ENCODE data around the gene DPAGT1. TPM values are rescaled to one million over a fixed set of nuclear protein-coding genes. Genes with fewer than 3 reads are reported as not detected.
A peak's percentile ranks its signal among the peaks of the same experiment; 100 is the strongest.

Gene DPAGT1
- total and polyA plus RNA-seq, 2 of the 8 experiments (the other 6 are each of a cell fraction or from before 2014, with no cell fraction given) = 59.8 to 236 TPM

DNA sequence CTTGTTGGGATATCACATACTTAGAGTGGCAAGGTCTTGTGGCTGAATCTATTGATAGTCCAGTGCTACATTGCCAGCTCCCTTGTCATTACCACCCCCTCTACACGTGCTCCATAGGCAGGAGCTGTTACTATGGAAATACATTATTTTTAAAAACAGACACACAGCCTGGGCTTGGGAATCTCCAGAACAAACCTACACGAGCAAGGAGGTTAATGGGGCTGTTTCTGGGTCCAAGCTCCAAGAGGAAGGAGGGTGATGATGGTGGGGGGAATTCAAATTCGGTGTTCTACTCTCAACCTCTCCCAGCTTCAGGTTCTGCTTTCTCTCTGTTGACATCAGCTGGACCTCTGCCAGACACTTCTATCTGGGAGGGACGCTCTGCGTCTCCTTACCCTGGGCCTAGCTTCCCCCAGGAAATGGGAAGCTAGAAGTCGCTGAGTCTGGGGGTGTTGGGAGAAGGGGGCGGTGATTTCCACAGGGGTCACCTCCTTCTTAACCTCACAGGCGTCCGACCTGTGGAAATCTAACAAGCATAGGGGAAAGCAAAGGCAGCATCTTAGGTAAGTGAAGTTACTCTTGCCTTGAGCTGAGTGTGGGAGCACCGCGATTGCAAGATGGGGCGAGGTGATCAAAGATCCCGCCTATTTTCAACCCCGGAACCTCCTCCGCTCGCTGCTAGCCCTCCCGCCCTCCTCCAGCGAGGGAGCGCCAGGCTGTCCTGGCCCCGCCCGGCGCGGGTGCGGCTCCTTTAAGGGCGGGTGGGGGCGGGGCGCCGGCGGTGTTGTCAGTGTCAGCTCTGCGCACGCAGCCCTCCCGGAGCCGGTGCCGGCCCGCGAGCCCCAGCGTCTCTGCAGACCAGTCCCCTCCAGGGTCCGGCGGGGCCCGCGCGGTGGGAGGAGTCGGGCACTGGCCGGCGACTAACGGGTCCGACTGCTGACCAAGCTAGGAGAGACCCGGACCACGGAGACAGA, 5.2 kb upstream of the DPAGT1 start, which contains the start of gene C2CD2L (continued):
- no peak for TF ChIP-seq CEBPB (IDR thresholded peaks at IDR 0.05; ENCODE audit: low read depth, low read length)
- TF ChIP-seq EGR1 (IDR thresholded peaks at IDR 0.05; ENCODE audit: borderline replicate concordance, low read depth, low read length) = no peak
- TF ChIP-seq YY1 (IDR thresholded peaks at IDR 0.05; ENCODE audit: low read depth, low read length) = no peak
- no peak for TF ChIP-seq BCL11A (IDR thresholded peaks at IDR 0.05; ENCODE audit: low read depth in 2 of 2, low read length in 2 of 2)
- no peak for TF ChIP-seq CHD1 (IDR thresholded peaks at IDR 0.05; ENCODE audit: low read depth, low read length)
- TF ChIP-seq, protein P1, sequence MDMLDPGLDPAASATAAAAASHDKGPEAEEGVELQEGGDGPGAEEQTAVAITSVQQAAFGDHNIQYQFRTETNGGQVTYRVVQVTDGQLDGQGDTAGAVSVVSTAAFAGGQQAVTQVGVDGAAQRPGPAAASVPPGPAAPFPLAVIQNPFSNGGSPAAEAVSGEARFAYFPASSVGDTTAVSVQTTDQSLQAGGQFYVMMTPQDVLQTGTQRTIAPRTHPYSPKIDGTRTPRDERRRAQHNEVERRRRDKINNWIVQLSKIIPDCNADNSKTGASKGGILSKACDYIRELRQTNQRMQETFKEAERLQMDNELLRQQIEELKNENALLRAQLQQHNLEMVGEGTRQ (IDR thresholded peaks at IDR 0.05; ENCODE audit: low read length) = no peak
- no peak for TF ChIP-seq SP2 (IDR thresholded peaks at IDR 0.05; ENCODE audit: low read length)
- no peak for TF ChIP-seq ZNF274 (IDR thresholded peaks at IDR 0.05; ENCODE audit: borderline replicate concordance, extremely low read depth, low read length)
- 0 out of 2 replicates have a peak, but pooled peaks have one; percentile 11 for TF ChIP-seq TBP (IDR thresholded peaks at IDR 0.05; ENCODE audit: low read depth, low read length)
- no peak for TF ChIP-seq EZH2 (IDR thresholded peaks at IDR 0.05; ENCODE audit: low read depth, low read length, severe bottlenecking)
- no peak for TF ChIP-seq SP1 (IDR thresholded peaks at IDR 0.05; ENCODE audit: low read depth, low read length)
- no peak for TF ChIP-seq CTBP2 (IDR thresholded peaks at IDR 0.05; ENCODE audit: borderline replicate concordance, insufficient read depth, insufficient read length, low read length)
- TF ChIP-seq GABPA (IDR thresholded peaks at IDR 0.05; ENCODE audit: borderline replicate concordance, insufficient read depth, low read length) = no peak
- no peak for TF ChIP-seq SUZ12 (IDR thresholded peaks at IDR 0.05; ENCODE audit: low read length)
